IMR-90 (cell line): ENCODE measurements around the gene SEBOX. TPM values are rescaled to one million over a fixed set of nuclear protein-coding genes. Genes with fewer than 3 reads are reported as not detected.
A peak's percentile ranks its signal among the peaks of the same experiment; 100 is the strongest.

Experiments used
- ATAC-seq: fragments of 200-7000 bp; cut with Tn5 transposase; 2 replicates; pipeline ENCODE4 v1.9.1; 2020; ENCODE audit warnings: low read depth, mild to moderate bottlenecking, moderate library complexity
- BruUV-seq: library from RNA; stranded (reverse); fragments of 400-500 nt; replicated peaks from 2 replicates; lab custom pipeline; 2021; lab: Mats Ljungman, UMichigan
- CTCF ChIA-PET: fragments of 300-600 bp; formaldehyde crosslinking; extraction: SDS; loops from one replicate; lab custom pipeline; 2021; ENCODE audit warnings: antibody characterized with exemption; lab: Yijun Ruan, JAX
- POLR2A ChIA-PET: fragments of 300-600 bp; sonication (Branson Sonifier 250); formaldehyde crosslinking; loops from one replicate; lab custom pipeline; 2022; ENCODE audit warnings: antibody characterized with exemption; ENCODE audit not compliant: unreplicated experiment; lab: Charles Lee
- DNase-seq: peaks from one replicate; pipeline ENCODE4 v3.0.0; 2013
- H2AFZ ChIP-seq: replicated peaks from 2 replicates; pipeline ENCODE3; 2013; ENCODE audit warnings: low read length, mild to moderate bottlenecking; ENCODE audit not compliant: poor library complexity
- H2AK5ac ChIP-seq: 2 replicates; pipeline ENCODE4 v1.6.1; 2013; ENCODE audit warnings: low read depth, low read length, inconsistent platforms
- H2AK9ac ChIP-seq: replicated peaks from 2 replicates; pipeline ENCODE3; 2013; ENCODE audit warnings: mild to moderate bottlenecking, low read depth, low read length, moderate library complexity; ENCODE audit not compliant: poor library complexity
- H2BK120ac ChIP-seq: 2 replicates; pipeline ENCODE4 v1.6.1; 2013; ENCODE audit warnings: low read depth, low read length, inconsistent platforms
- H2BK15ac ChIP-seq: 3 replicates; pipeline ENCODE4 v1.6.1; 2013; ENCODE audit warnings: low read depth, low read length, inconsistent platforms
- H2BK20ac ChIP-seq: 2 replicates; pipeline ENCODE4 v1.6.1; 2013; ENCODE audit warnings: low read depth, mild to moderate bottlenecking, inconsistent platforms, low read length, moderate library complexity
- H2BK5ac ChIP-seq: 2 replicates; pipeline ENCODE4 v1.6.1; 2013; ENCODE audit warnings: mild to moderate bottlenecking, low read depth, low read length, inconsistent platforms; ENCODE audit not compliant: poor library complexity, severe bottlenecking
- H3K14ac ChIP-seq: replicated peaks from 2 replicates; pipeline ENCODE4 v1.6.1; 2013; ENCODE audit warnings: low read depth, low read length, inconsistent platforms
- H3K18ac ChIP-seq: 2 replicates; pipeline ENCODE4 v1.6.1; 2013; ENCODE audit warnings: low read depth, low read length, control low read depth
- H3K23ac ChIP-seq: 2 replicates; pipeline ENCODE4 v1.6.1; 2013; ENCODE audit warnings: low read depth, low read length, inconsistent platforms
- H3K27ac ChIP-seq: 2 replicates; pipeline ENCODE4 v1.5.1; 2013; ENCODE audit warnings: mild to moderate bottlenecking, control low read depth, low read length; ENCODE audit not compliant: insufficient read depth
- H3K27me3 ChIP-seq: 2 replicates; pipeline ENCODE4 v1.6.1; 2013; ENCODE audit warnings: low read length; ENCODE audit not compliant: control insufficient read depth, insufficient read depth
- H3K36me3 ChIP-seq: 2 replicates; pipeline ENCODE4 v1.6.1; 2013; ENCODE audit warnings: low read length, mixed read lengths; ENCODE audit not compliant: control insufficient read depth, insufficient read depth
- H3K4ac ChIP-seq: 2 replicates; pipeline ENCODE4 v1.6.1; 2013; ENCODE audit warnings: low read depth, low read length, inconsistent platforms
- H3K4me1 ChIP-seq: 2 replicates; pipeline ENCODE4 v1.6.1; 2013; ENCODE audit warnings: low read length, mixed read lengths; ENCODE audit not compliant: control insufficient read depth, insufficient read depth
- H3K4me2 ChIP-seq: 2 replicates; pipeline ENCODE4 v1.6.1; 2013; ENCODE audit warnings: low read depth, mild to moderate bottlenecking, control low read depth, low read length, moderate library complexity
- H3K4me3 ChIP-seq: 2 replicates; pipeline ENCODE4 v1.5.1; 2013; ENCODE audit warnings: low read depth, mild to moderate bottlenecking, control low read depth, low read length, moderate library complexity; ENCODE audit not compliant: insufficient read depth
- H3K56ac ChIP-seq: 2 replicates; pipeline ENCODE4 v1.6.1; 2013; ENCODE audit warnings: low read length, inconsistent platforms; ENCODE audit not compliant: insufficient read depth; ENCODE audit errors: extremely low read depth
- H3K79me1 ChIP-seq, 2 experiments: 2 replicates each; pipeline ENCODE4 v1.6.1; 2013; ENCODE audit warnings: low read length in 2 of 2, inconsistent platforms in 1 of 2, low read depth in 1 of 2
- H3K9ac ChIP-seq: 2 replicates; pipeline ENCODE4 v1.6.1; 2013; ENCODE audit warnings: low read depth, low read length, control low read depth
- H3K9me1 ChIP-seq: 2 replicates; pipeline ENCODE4 v1.6.1; 2013; ENCODE audit warnings: low read length, inconsistent platforms; ENCODE audit not compliant: insufficient read depth
- H3K9me3 ChIP-seq: 2 replicates; pipeline ENCODE4 v1.6.1; 2013; ENCODE audit warnings: low read length; ENCODE audit not compliant: control insufficient read depth, insufficient read depth
- H4K20me1 ChIP-seq: 2 replicates; pipeline ENCODE4 v1.6.1; 2013; ENCODE audit warnings: low read length, inconsistent platforms; ENCODE audit not compliant: insufficient read depth
- H4K5ac ChIP-seq: 2 replicates; pipeline ENCODE4 v1.6.1; 2013; ENCODE audit warnings: mild to moderate bottlenecking, low read depth, low read length, control low read depth
- H4K8ac ChIP-seq, 2 experiments: 2 replicates each; pipeline ENCODE4 v1.6.1; 2013; ENCODE audit warnings: low read depth in 2 of 2, low read length in 2 of 2, control low read depth in 1 of 2, inconsistent platforms in 1 of 2
- H4K91ac ChIP-seq: 2 replicates; pipeline ENCODE4 v1.6.1; 2013; ENCODE audit warnings: low read depth, low read length, inconsistent platforms; ENCODE audit not compliant: insufficient read depth
- CEBPB ChIP-seq: IDR thresholded peaks from 2 replicates; pipeline ENCODE4 v1.6.1; 2012; ENCODE audit warnings: low read depth, low read length, improper control_type of control experiment
- FOS ChIP-seq: fragments of 150-350 bp; IDR thresholded peaks from 2 replicates; pipeline ENCODE4 v1.6.1; 2016; ENCODE audit warnings: low read depth, low read length
- WGBS, 2 experiments: methylation state at CpG; one replicate each; pipeline versions ENCODE4 v1.1.5 to v1.1.7; 2013; ENCODE audit warnings: missing lambda C conversion rate in 2 of 2; ENCODE audit not compliant: insufficient read length in 1 of 2; ENCODE audit errors: extremely low coverage in 2 of 2; 5-methylcytosine and 5-hydroxymethylcytosine counted together
- dilution Hi-C: fragments of 300-500 bp; cut with HindIII; formaldehyde crosslinking; loops from one replicate; pipeline ENCODE4 v1.14.3; 2018; ENCODE audit warnings: low sequenced_read_pairs; ENCODE audit not compliant: unreplicated experiment
- in situ Hi-C: fragments of 300-500 bp; cut with MboI; formaldehyde crosslinking; loops from 3 replicates; pipeline ENCODE4 v1.14.3; 2019; ENCODE audit warnings: low sequenced_read_pairs, inconsistent platforms, mixed read lengths
- intact Hi-C: fragments of 100-400 bp; cut with micrococcal nuclease; formaldehyde crosslinking; loops from 2 replicates; pipeline ENCODE4 v1.10.0; 2022
- polyA plus RNA-seq, 3 experiments: library from polyadenylated mRNA; depleted of rRNA; stranded (reverse); fragments of >200 nt; gene quantifications; 2 replicates each; pipeline ENCODE4 v1.2.3, GENCODE V29; 2012; ENCODE audit warnings: low replicate concordance in 1 of 3
- total RNA-seq: library from RNA; depleted of rRNA; stranded (reverse); fragments of >200 nt; gene quantifications from 2 replicates; pipeline ENCODE4 v1.2.3, GENCODE V29; 2012
- TF ChIP-seq, protein P1 (sequence below): fragments of 150-350 bp; IDR thresholded peaks from 2 replicates; pipeline ENCODE4 v1.6.1; 2016; ENCODE audit warnings: low read depth, mild to moderate bottlenecking, low read length, moderate library complexity, borderline replicate concordance
- TF ChIP-seq, protein P2 (sequence below): conservative IDR thresholded peaks from 2 replicates; pipeline ENCODE4 v1.5.1; 2012; ENCODE audit warnings: mild to moderate bottlenecking, low read depth, low read length, improper control_type of control experiment

The SEBOX gene
- total and polyA plus RNA-seq, 2 of the 4 experiments (the other 2 are of a cell fraction): not detected

GRCh38 chr17:28385037-28385400 lies 20.0 kb upstream of the SEBOX start:
- H3K4me2 ChIP-seq: no peak overlapping the region
- no peak overlapping the region for H3K4me3 ChIP-seq
- H3K27ac ChIP-seq: no peak overlapping the region
- H3K36me3 ChIP-seq: peaks cover 37% of the 10 kb centered on the region
- H3K79me1 ChIP-seq: peaks cover 0 to 18% of the 10 kb centered on the region in 2 experiments; a peak in 2 of 4 replicates
- no peak overlapping the region for H3K56ac ChIP-seq
- H4K20me1 ChIP-seq: peaks cover 20% of the 10 kb centered on the region
- no peak overlapping the region for H2BK20ac ChIP-seq
- H2AK5ac ChIP-seq: no peak overlapping the region
- in situ Hi-C loops (no loop called here), intact Hi-C loops (no loop called here), dilution Hi-C loops (no loop called here)
- no peak overlapping the region for H2BK15ac ChIP-seq
- DNase-seq (no peak), ATAC-seq (no peak)
- ChIA-PET CTCF (no interaction called here), POLR2A (no interaction called here)
- H3K18ac ChIP-seq: no peak overlapping the region
- no peak overlapping the region for H4K91ac ChIP-seq
- H3K9ac ChIP-seq: no peak overlapping the region
- H2BK120ac ChIP-seq: no peak overlapping the region
- H3K27me3 ChIP-seq: no peaks in the 10 kb centered on the region
- 82% methylated on average over 17 of the region's 29 CpGs; no CpG with 5 or more reads in 1 of the 2 experiments for WGBS, 2 experiments
- H3K9me3 ChIP-seq: no peaks in the 10 kb centered on the region
- TF ChIP-seq, protein P1, sequence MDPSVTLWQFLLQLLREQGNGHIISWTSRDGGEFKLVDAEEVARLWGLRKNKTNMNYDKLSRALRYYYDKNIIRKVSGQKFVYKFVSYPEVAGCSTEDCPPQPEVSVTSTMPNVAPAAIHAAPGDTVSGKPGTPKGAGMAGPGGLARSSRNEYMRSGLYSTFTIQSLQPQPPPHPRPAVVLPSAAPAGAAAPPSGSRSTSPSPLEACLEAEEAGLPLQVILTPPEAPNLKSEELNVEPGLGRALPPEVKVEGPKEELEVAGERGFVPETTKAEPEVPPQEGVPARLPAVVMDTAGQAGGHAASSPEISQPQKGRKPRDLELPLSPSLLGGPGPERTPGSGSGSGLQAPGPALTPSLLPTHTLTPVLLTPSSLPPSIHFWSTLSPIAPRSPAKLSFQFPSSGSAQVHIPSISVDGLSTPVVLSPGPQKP: no peak
- TF ChIP-seq, protein P2, sequence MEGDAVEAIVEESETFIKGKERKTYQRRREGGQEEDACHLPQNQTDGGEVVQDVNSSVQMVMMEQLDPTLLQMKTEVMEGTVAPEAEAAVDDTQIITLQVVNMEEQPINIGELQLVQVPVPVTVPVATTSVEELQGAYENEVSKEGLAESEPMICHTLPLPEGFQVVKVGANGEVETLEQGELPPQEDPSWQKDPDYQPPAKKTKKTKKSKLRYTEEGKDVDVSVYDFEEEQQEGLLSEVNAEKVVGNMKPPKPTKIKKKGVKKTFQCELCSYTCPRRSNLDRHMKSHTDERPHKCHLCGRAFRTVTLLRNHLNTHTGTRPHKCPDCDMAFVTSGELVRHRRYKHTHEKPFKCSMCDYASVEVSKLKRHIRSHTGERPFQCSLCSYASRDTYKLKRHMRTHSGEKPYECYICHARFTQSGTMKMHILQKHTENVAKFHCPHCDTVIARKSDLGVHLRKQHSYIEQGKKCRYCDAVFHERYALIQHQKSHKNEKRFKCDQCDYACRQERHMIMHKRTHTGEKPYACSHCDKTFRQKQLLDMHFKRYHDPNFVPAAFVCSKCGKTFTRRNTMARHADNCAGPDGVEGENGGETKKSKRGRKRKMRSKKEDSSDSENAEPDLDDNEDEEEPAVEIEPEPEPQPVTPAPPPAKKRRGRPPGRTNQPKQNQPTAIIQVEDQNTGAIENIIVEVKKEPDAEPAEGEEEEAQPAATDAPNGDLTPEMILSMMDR: no peak
- TF ChIP-seq FOS (no peak), CEBPB (no peak)
- H3K14ac ChIP-seq: no peak overlapping the region
- H3K9me1 ChIP-seq: peaks cover 7% of the 10 kb centered on the region; the same call in 1 of the 2 replicates
- H2AK9ac ChIP-seq: no peak overlapping the region
- H4K8ac ChIP-seq: no peak overlapping the region
- no TSS peak for BruUV-seq
- H2BK5ac ChIP-seq: no peak overlapping the region
- H3K4me1 ChIP-seq: peaks cover 3% of the 10 kb centered on the region; the same call in 1 of the 2 replicates
- peak overlapping the region; percentile 32 for H2AFZ ChIP-seq
- H3K23ac ChIP-seq: no peak overlapping the region
- H4K5ac ChIP-seq: no peak overlapping the region
- no peak overlapping the region for H3K4ac ChIP-seq
